Measurements from ENCODE around the gene C1orf21.

- TF ChIP-seq POLR2A (IDR thresholded peaks at IDR 0.05; ENCODE audit: low read length): no peak
- no peak for TF ChIP-seq GATA1 (IDR thresholded peaks at IDR 0.05; ENCODE audit: low read depth, low read length)
These were observed 92.8 kb downstream of the C1orf21 start for GRCh38 chr1:184479435-184480167.
